RCC 7860 (cell line): ENCODE measurements around the gene POM121.
"Not testable (repeated sequence)": the region's sequence is repeated elsewhere in the genome, so short reads cannot be mapped to it uniquely, and the experiment has no call there.

Experiments used
- DNase-seq: peaks from one replicate; pipeline ENCODE4 v3.0.0-alpha.2; 2015; ENCODE audit warnings: low spot score
- FAIRE-seq: peaks from 2 replicates; lab custom pipeline; 2012; peaks lifted over from hg19 to GRCh38; lab: Jason Lieb, UNC

POM121 gene

GRCh38 chr7:72990146-72990913 lies 65.4 kb downstream of the POM121 start:
- not testable (repeated sequence) for FAIRE-seq, DNase-seq

GRCh38 chr7:72995484-72995883 lies 70.6 kb downstream of the POM121 start:
- DNase-seq, FAIRE-seq: not testable (repeated sequence)

DNA sequence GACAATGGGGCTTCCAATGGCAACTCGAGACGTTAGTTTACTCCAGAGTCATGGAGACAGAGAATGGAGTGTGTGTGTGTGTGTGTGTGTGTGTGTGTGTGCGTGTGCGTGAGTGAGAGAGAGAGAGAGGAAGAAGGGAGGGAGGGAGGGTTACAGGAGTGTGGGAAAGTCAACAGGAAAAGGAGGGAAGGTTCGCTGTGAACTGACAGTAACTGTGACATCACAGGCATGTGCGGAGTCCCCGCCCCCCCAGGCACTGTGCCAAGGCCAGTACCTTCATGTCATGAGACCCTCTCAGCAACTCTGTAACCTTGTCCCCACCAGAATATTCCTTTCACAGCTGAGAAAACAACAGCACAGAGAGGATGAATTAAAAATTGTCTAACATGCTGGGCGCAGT lies 72.6 kb downstream of the POM121 start:
- not testable (repeated sequence) for FAIRE-seq

GRCh38 chr7:72997887-72998468 lies 73.1 kb downstream of the POM121 start:
- not testable (repeated sequence) for DNase-seq, FAIRE-seq

More for the DNA sequence above, 72.6 kb downstream of the POM121 start:
- not testable (repeated sequence) for DNase-seq
